ENCODE results near the gene VPS33B. TPM values are rescaled to one million over a fixed set of nuclear protein-coding genes. Genes with fewer than 3 reads are reported as not detected.
A peak's percentile ranks its signal among the peaks of the same experiment; 100 is the strongest.
"Not testable (repeated sequence)": the region's sequence is repeated elsewhere in the genome, so short reads cannot be mapped to it uniquely, and the experiment has no call there.

Gene VPS33B
- total RNA-seq, 1 donor from 2014 or later = 9.7 TPM

DNA sequence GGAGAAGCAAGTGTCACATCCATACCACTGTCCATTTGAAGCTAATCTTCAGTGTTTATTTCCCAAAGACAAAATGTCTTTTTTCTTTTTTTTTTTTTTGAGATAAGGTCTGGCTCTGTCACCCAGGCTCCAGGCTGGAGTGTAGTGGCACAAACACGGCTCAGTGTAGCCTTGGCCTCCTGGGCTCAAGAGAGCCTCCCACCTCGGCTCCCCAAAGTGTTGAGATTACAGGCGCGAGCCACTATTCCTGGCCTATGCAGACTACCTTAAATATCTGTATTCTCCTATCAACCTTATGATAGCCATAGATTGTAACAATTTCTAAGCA lies 27.7 kb upstream of the VPS33B start:
- H3K9ac ChIP-seq (ENCODE audit: low read length) = no peak overlapping the region

GRCh38 chr15:91049378-91050127 lies 27.2 kb upstream of the VPS33B start:
- H3K36me3 Mint-ChIP-seq (ENCODE audit: low read depth, unreplicated experiment) = no peaks in the 10 kb centered on the region
- Histone ChIP-seq H2AFZ (ENCODE audit: low read depth, low read length) (peak overlapping the region; percentile 42), H3K4me2 (ENCODE audit: low read length) (peak overlapping the region; percentile 43), H3K4me1 (ENCODE audit: insufficient read depth, low read length) (no peaks in the 10 kb centered on the region), H3K36me3 (ENCODE audit: insufficient read depth, low read length) (no peaks in the 10 kb centered on the region), H3K9ac (ENCODE audit: low read length) (no peak overlapping the region), H3K27ac (ENCODE audit: low read depth, low read length) (no peak overlapping the region), H4K20me1 (ENCODE audit: insufficient read depth, low read length) (no peaks in the 10 kb centered on the region), H3K79me2 (ENCODE audit: insufficient read depth, low read length) (no peaks in the 10 kb centered on the region), H3K4me3 (ENCODE audit: insufficient read depth, low read depth, low read length) (no peak overlapping the region), H3K9me3 (ENCODE audit: insufficient read depth, low read depth, low read length) (no peaks in the 10 kb centered on the region), H3K27me3 (ENCODE audit: insufficient read depth, low read length) (peaks cover 7% of the 10 kb centered on the region)
- H3K4me3 Mint-ChIP-seq (ENCODE audit: unreplicated experiment) = no peak overlapping the region
- H3K27me3 Mint-ChIP-seq (ENCODE audit: low read depth, unreplicated experiment) = peaks cover 31% of the 10 kb centered on the region
- no peak overlapping the region for H3K27ac Mint-ChIP-seq (ENCODE audit: unreplicated experiment)
- peak; percentile 17 for FAIRE-seq
- peaks cover 2% of the 10 kb centered on the region for H3K4me1 Mint-ChIP-seq (ENCODE audit: low read depth, unreplicated experiment)
- TF ChIP-seq EZH2 (IDR thresholded peaks at IDR 0.05; ENCODE audit: insufficient read depth, low read length) = no peak
- TF ChIP-seq, protein P1, sequence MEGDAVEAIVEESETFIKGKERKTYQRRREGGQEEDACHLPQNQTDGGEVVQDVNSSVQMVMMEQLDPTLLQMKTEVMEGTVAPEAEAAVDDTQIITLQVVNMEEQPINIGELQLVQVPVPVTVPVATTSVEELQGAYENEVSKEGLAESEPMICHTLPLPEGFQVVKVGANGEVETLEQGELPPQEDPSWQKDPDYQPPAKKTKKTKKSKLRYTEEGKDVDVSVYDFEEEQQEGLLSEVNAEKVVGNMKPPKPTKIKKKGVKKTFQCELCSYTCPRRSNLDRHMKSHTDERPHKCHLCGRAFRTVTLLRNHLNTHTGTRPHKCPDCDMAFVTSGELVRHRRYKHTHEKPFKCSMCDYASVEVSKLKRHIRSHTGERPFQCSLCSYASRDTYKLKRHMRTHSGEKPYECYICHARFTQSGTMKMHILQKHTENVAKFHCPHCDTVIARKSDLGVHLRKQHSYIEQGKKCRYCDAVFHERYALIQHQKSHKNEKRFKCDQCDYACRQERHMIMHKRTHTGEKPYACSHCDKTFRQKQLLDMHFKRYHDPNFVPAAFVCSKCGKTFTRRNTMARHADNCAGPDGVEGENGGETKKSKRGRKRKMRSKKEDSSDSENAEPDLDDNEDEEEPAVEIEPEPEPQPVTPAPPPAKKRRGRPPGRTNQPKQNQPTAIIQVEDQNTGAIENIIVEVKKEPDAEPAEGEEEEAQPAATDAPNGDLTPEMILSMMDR (IDR thresholded peaks at IDR 0.05; ENCODE audit: insufficient read depth, low read depth, low read length) = peak; percentile 56
- DNase-seq (ENCODE audit: low read depth) = peak; percentile 45
- H3K9me3 Mint-ChIP-seq (ENCODE audit: unreplicated experiment) = peaks cover 4% of the 10 kb centered on the region

More for the DNA sequence above, 27.7 kb upstream of the VPS33B start:
- Mint-ChIP-seq H3K36me3 (ENCODE audit: low read depth, unreplicated experiment) (no peaks in the 10 kb centered on the region), H3K4me3 (ENCODE audit: unreplicated experiment) (no peak overlapping the region), H3K4me1 (ENCODE audit: low read depth, unreplicated experiment) (peaks cover 2% of the 10 kb centered on the region), H3K9me3 (ENCODE audit: unreplicated experiment) (no peaks in the 10 kb centered on the region), H3K27ac (ENCODE audit: unreplicated experiment) (no peak overlapping the region), H3K27me3 (ENCODE audit: low read depth, unreplicated experiment) (peaks cover 30% of the 10 kb centered on the region)
- no peak overlapping the region for H2AFZ ChIP-seq (ENCODE audit: low read depth, low read length)
- H3K4me3 ChIP-seq (ENCODE audit: insufficient read depth, low read depth, low read length) = no peak overlapping the region
- H3K36me3 ChIP-seq (ENCODE audit: insufficient read depth, low read length) = no peaks in the 10 kb centered on the region
- no peaks in the 10 kb centered on the region for H3K4me1 ChIP-seq (ENCODE audit: insufficient read depth, low read length)
- DNase-seq (ENCODE audit: low read depth) (no peak), FAIRE-seq (no peak)
- no peak overlapping the region for H3K4me2 ChIP-seq (ENCODE audit: low read length)
- TF ChIP-seq, protein P1 (IDR thresholded peaks at IDR 0.05; ENCODE audit: insufficient read depth, low read depth, low read length) = no peak
- no peak for TF ChIP-seq EZH2 (IDR thresholded peaks at IDR 0.05; ENCODE audit: insufficient read depth, low read length)
- no peaks in the 10 kb centered on the region for H3K79me2 ChIP-seq (ENCODE audit: insufficient read depth, low read length)
- peaks cover 7% of the 10 kb centered on the region for H3K27me3 ChIP-seq (ENCODE audit: insufficient read depth, low read length)
- H3K27ac ChIP-seq (ENCODE audit: low read depth, low read length) = no peak overlapping the region
- no peaks in the 10 kb centered on the region for H3K9me3 ChIP-seq (ENCODE audit: insufficient read depth, low read depth, low read length)
- no peaks in the 10 kb centered on the region for H4K20me1 ChIP-seq (ENCODE audit: insufficient read depth, low read length)

GRCh38 chr15:91047545-91048199 lies 25.3 kb upstream of the VPS33B start:
- FAIRE-seq (no peak), DNase-seq (ENCODE audit: low read depth) (peak; percentile 4)
- Histone ChIP-seq H2AFZ (ENCODE audit: low read depth, low read length) (no peak overlapping the region), H4K20me1 (ENCODE audit: insufficient read depth, low read length) (no peaks in the 10 kb centered on the region), H3K4me1 (ENCODE audit: insufficient read depth, low read length) (no peaks in the 10 kb centered on the region), H3K9ac (ENCODE audit: low read length) (no peak overlapping the region), H3K4me3 (ENCODE audit: insufficient read depth, low read depth, low read length) (no peak overlapping the region), H3K36me3 (ENCODE audit: insufficient read depth, low read length) (no peaks in the 10 kb centered on the region), H3K9me3 (ENCODE audit: insufficient read depth, low read depth, low read length) (no peaks in the 10 kb centered on the region), H3K79me2 (ENCODE audit: insufficient read depth, low read length) (no peaks in the 10 kb centered on the region), H3K27ac (ENCODE audit: low read depth, low read length) (no peak overlapping the region), H3K27me3 (ENCODE audit: insufficient read depth, low read length) (peaks cover 7% of the 10 kb centered on the region), H3K4me2 (ENCODE audit: low read length) (no peak overlapping the region)
- no peak overlapping the region for H3K27ac Mint-ChIP-seq (ENCODE audit: unreplicated experiment)
- peaks cover 4% of the 10 kb centered on the region for H3K9me3 Mint-ChIP-seq (ENCODE audit: unreplicated experiment)
- TF ChIP-seq EZH2 (IDR thresholded peaks at IDR 0.05; ENCODE audit: insufficient read depth, low read length) = no peak
- TF ChIP-seq, protein P1 (IDR thresholded peaks at IDR 0.05; ENCODE audit: insufficient read depth, low read depth, low read length) = no peak
- peaks cover 27% of the 10 kb centered on the region for H3K27me3 Mint-ChIP-seq (ENCODE audit: low read depth, unreplicated experiment)
- no peak overlapping the region for H3K4me3 Mint-ChIP-seq (ENCODE audit: unreplicated experiment)
- no peaks in the 10 kb centered on the region for H3K36me3 Mint-ChIP-seq (ENCODE audit: low read depth, unreplicated experiment)
- peaks cover 2% of the 10 kb centered on the region for H3K4me1 Mint-ChIP-seq (ENCODE audit: low read depth, unreplicated experiment)

GRCh38 chr15:91046056-91046455 lies 23.7 kb upstream of the VPS33B start:
- H2AFZ ChIP-seq (ENCODE audit: low read depth, low read length); H3K9me3 ChIP-seq (ENCODE audit: insufficient read depth, low read depth, low read length); H3K27ac Mint-ChIP-seq (ENCODE audit: unreplicated experiment); H3K4me3 ChIP-seq (ENCODE audit: insufficient read depth, low read depth, low read length); H3K36me3 ChIP-seq (ENCODE audit: insufficient read depth, low read length); H4K20me1 ChIP-seq (ENCODE audit: insufficient read depth, low read length); H3K27ac ChIP-seq (ENCODE audit: low read depth, low read length); H3K9me3 Mint-ChIP-seq (ENCODE audit: unreplicated experiment); H3K4me2 ChIP-seq (ENCODE audit: low read length); H3K9ac ChIP-seq (ENCODE audit: low read length); H3K36me3 Mint-ChIP-seq (ENCODE audit: low read depth, unreplicated experiment); H3K79me2 ChIP-seq (ENCODE audit: insufficient read depth, low read length); H3K4me1 Mint-ChIP-seq (ENCODE audit: low read depth, unreplicated experiment); H3K4me3 Mint-ChIP-seq (ENCODE audit: unreplicated experiment); H3K4me1 ChIP-seq (ENCODE audit: insufficient read depth, low read length); DNase-seq (ENCODE audit: low read depth); H3K27me3 ChIP-seq (ENCODE audit: insufficient read depth, low read length); FAIRE-seq: not testable (repeated sequence)
- H3K27me3 Mint-ChIP-seq (ENCODE audit: low read depth, unreplicated experiment) = peaks cover 24% of the 10 kb centered on the region
